OCI-M2 (cell line): Measurements from ENCODE around the gene ANTXR1.

Experiments
- DNase-seq: peaks from one replicate; lab custom pipeline; 2025; ENCODE audit not compliant: unreplicated experiment; lab: John Stamatoyannopoulos, UW

ANTXR1 gene

DNA sequence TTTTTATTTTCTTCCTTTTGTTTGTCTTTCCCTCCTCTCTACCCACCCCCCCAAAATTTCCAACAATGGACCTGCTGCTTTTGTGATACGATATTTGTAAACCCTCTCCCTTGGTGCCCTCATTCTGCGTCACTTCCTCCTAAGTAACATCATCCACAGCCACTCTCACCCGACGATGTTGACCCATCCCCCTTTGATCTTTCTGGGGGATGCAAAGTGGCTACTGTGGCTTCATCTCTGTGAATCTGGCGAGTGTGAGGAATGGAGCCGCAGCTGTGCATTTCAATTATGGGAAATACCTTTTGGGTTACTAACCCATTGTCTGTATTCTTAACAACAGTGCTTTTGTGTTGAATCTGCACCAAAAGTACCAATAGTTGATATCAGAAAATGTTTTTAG, 19.4 kb downstream of the ANTXR1 start:
- no peak for DNase-seq

DNA sequence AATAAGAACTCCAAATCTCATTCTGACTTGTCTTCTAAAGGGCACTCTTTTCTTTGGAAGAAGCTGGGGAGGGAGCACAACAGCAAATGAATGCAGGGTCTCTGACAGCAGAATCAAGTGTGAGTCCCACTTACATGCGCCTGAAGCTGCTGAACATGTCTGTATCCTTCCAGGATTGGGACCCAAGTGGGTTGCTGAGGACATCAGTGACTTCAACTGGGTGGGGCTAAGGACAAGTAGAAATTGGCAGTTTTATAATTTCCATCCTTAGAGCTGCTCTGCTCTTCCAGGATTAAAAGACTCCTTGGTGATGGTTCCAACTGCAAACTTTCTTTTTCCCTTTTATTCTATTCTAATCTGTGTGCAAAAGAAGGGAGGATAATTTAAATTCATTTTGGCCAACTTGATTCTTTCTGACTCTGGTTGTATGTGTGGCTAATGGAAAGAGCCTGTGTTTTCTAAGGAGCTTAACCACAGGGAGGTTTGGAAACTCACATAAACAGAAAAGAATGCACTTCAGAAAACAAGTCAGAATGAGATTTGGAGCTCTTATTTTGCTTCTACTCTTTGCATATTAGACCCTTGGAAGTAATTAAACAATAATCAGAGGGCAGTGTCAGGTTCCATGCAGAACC, 20.6 kb downstream of the ANTXR1 start:
- no peak for DNase-seq

- DNase-seq: no peak
Observed at GRCh38 chr2:69034122-69034521, 21.1 kb downstream of the ANTXR1 start.

DNA sequence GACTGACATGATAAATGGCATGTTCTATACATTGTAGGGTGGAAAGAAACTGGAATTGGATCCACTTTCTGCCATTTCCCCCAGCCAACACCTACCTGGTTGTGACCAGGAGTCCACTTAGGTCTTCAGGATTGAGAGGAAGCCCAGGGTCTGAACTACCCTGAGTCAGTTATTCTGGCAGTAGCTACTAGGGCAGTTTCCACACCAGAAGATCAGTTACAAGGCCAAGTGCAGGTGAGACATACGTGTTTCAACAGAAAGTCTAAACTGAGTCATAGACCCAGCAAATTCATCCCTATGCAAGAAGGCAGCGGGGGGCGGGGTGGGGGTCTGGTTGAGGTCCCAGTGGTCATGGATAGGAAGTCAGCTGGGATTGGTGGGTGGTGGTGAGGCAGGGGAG, 21.9 kb downstream of the ANTXR1 start:
- DNase-seq: no peak

- DNase-seq: no peak
Observed at GRCh38 chr2:69036926-69037325, 23.9 kb downstream of the ANTXR1 start.

GRCh38 chr2:69041214-69041613, 28.2 kb downstream of the ANTXR1 start:
- no peak for DNase-seq

DNA sequence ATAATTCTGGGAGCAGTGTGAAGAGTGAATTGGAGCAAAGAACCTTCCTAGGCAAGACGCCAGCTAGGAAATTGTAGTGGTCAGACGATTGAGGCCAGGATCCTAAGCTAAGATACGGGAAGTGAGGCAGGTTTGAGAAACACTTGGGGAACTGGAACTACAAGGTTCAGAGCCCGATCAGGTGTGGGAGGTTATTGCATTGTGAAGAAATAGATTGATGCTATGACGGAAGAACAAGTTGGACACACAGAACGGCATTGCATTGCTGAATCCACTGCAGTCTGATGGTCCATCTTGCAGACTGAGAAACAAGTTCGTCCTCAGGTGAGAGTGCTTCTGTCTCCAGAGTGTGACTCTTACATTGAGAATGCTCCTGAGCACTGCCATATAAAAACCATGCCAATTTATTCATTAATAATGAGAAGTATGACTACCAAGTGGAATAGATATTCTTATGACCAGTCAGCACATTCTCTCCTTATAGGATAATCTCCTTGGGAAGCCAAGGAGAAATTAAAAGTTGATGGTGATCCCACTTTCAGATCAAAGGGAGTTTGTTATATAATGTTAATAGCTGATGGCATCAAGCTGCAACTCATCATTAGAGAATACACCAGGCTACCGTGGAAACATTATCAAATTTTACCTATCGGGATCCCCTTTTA, 30.9 kb downstream of the ANTXR1 start:
- DNase-seq: no peak

- DNase-seq: no peak
Observed at GRCh38 chr2:69046221-69046662, 33.3 kb downstream of the ANTXR1 start.

- no peak for DNase-seq
Observed at GRCh38 chr2:69047625-69048145, 34.7 kb downstream of the ANTXR1 start.

- no peak for DNase-seq
Observed at GRCh38 chr2:69050802-69051201, 37.8 kb downstream of the ANTXR1 start.

DNA sequence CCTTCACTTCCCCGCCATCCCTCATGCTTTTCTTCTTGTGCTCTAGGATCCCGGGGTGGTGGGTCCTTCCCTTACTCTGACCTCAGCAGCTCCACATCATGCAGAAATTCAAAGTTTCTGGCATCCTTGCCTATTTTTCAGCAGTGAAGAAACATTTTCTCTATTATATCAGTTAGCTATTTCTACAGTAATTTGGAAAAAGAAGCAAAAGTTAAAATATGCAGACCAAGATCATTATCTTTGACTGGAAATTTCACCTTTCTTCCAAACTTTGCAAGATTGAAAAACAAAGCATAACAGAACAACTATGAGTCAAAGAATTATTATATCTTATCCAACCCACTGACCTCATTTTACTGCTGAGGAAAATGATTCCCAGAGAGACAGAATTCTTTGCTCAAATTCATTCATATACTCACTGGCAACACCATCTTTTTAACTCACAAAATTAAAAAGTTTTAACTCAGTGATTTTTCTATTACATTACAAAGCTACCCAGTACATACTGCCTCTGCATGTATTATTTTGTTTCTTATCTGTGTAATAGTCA, 40.5 kb downstream of the ANTXR1 start:
- DNase-seq: no peak

DNA sequence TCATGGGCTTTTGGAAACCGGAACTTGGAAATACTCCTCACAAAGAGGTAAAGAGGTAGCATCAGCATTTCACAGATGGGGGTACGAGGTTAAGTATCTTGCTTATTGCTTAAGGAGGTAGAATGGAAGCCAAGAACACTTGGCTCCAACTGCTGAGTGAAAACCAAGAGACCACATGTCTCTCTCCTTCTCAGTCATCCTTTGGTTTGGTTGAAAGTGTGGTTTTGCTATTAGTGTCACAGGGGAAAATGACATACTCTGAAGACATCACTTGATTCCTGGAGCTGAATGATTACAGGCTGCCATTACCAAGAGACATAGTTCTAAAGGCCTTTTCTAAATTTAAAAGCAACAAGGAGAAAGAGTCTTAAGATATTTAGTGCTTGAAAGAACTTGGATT, 41.5 kb downstream of the ANTXR1 start:
- no peak for DNase-seq

- no peak for DNase-seq
Observed at GRCh38 chr2:69055688-69056470, 42.9 kb downstream of the ANTXR1 start.

- DNase-seq: no peak
Observed at GRCh38 chr2:69057660-69058059, 44.7 kb downstream of the ANTXR1 start.

DNA sequence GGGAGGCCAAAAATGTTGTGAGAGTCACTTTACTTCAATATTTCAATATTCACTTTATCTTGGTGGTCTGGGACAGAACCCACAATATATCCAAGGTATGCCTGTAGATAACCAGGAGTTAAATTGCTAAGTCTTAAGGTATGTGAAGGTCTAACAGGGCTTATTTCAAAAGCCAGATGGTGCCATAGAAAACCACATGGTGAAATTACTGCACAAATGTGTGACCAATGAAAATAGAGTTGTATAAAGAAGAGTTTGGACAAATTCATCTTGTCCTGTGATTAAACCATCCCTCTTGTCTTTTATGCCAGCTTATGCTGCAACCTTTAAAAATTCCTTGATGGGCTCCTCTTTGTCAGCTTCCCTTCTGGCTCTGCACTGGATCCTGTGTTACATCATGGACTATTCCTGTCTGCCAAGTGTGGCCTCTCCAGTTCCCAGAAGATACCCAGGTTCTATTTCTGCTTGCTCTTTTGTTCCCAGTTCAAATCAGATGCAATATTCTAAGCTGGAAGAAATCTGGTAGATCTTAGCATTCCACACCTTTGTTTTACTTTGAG, 46.8 kb downstream of the ANTXR1 start:
- no peak for DNase-seq

GRCh38 chr2:69060938-69061501, 48.0 kb downstream of the ANTXR1 start:
- DNase-seq: no peak

- no peak for DNase-seq
Observed at GRCh38 chr2:69061525-69061924, 48.5 kb downstream of the ANTXR1 start.

- DNase-seq: no peak
Observed at GRCh38 chr2:69062307-69062962, 49.5 kb downstream of the ANTXR1 start.

DNA sequence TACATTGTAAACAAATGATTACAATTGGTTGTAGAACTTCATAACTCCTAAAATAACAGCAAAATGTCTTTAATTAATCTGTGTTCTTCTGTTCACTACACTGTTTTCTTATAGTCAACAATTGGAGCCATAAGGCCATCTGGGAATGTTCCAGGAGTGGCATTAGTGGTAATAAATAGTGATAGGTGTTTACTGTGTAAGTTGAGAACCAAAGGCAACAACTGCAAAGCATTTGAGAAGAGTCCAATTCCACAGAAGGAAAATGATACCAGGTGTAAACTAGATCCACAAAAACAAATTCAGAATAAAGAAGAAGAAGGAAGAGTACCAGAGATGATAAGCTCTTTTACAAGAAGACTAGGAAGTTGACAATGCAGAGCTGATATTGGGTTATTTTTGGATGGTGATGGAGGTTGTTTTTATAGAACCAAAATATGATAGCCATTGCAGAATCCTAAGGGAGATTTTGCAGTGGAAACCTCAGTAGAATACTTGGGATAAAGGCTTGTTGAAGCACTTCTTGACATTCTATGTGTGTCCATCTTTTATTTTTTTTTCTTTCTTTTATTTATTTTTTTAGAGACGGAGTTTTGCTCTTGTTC, 52.9 kb downstream of the ANTXR1 start:
- no peak for DNase-seq

- DNase-seq: no peak
Observed at GRCh38 chr2:69067026-69067630, 54.1 kb downstream of the ANTXR1 start.
